ENCODE measurements around the gene KCTD21. TPM values are rescaled to one million over a fixed set of nuclear protein-coding genes. Genes with fewer than 3 reads are reported as not detected.

Gene KCTD21
- total RNA-seq, 1 experiment from 2014 or later, result 9.7 TPM

GRCh38 chr11:78210000-78210608 is 21.7 kb upstream of the KCTD21 start:
- H3K4me1 ChIP-seq (ENCODE audit: control insufficient read depth, insufficient read depth, low read length), result no peaks in the 10 kb centered on the region
- BruUV-seq (replicated peaks), result no TSS peak
- no peaks in the 10 kb centered on the region for H3K27me3 ChIP-seq (ENCODE audit: control insufficient read depth, insufficient read depth, low read length)
- no peak for TF ChIP-seq SIN3A (IDR thresholded peaks at IDR 0.05; ENCODE audit: borderline replicate concordance, insufficient read depth, low read depth, low read length)
- TF ChIP-seq CTCF (IDR thresholded peaks at IDR 0.05), result no peak
- TF ChIP-seq POLR2AphosphoS5 (IDR thresholded peaks at IDR 0.05; ENCODE audit: low read depth, low read length), result no peak
- no peak for TF ChIP-seq TCF7L2 (IDR thresholded peaks at IDR 0.05; ENCODE audit: low read depth, low read length)
- TF ChIP-seq, protein P1, sequence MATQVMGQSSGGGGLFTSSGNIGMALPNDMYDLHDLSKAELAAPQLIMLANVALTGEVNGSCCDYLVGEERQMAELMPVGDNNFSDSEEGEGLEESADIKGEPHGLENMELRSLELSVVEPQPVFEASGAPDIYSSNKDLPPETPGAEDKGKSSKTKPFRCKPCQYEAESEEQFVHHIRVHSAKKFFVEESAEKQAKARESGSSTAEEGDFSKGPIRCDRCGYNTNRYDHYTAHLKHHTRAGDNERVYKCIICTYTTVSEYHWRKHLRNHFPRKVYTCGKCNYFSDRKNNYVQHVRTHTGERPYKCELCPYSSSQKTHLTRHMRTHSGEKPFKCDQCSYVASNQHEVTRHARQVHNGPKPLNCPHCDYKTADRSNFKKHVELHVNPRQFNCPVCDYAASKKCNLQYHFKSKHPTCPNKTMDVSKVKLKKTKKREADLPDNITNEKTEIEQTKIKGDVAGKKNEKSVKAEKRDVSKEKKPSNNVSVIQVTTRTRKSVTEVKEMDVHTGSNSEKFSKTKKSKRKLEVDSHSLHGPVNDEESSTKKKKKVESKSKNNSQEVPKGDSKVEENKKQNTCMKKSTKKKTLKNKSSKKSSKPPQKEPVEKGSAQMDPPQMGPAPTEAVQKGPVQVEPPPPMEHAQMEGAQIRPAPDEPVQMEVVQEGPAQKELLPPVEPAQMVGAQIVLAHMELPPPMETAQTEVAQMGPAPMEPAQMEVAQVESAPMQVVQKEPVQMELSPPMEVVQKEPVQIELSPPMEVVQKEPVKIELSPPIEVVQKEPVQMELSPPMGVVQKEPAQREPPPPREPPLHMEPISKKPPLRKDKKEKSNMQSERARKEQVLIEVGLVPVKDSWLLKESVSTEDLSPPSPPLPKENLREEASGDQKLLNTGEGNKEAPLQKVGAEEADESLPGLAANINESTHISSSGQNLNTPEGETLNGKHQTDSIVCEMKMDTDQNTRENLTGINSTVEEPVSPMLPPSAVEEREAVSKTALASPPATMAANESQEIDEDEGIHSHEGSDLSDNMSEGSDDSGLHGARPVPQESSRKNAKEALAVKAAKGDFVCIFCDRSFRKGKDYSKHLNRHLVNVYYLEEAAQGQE (IDR thresholded peaks at IDR 0.05; ENCODE audit: insufficient read depth in 1 of 2, low read depth in 2 of 2, low read length in 1 of 2), result no peak
- no peak overlapping the region for H3K4me3 ChIP-seq (ENCODE audit: low read depth in 2 of 2, low read length in 2 of 2)
- in situ Hi-C loops (cut with HindIII; ENCODE audit: low pct_unique_long_range_greater_than_20kb, low sequenced_read_pairs) (no loop called here), intact Hi-C loops (cut with micrococcal nuclease; ENCODE audit: unreplicated experiment) (no loop called here)
- no peaks in the 10 kb centered on the region for H3K9me3 ChIP-seq (ENCODE audit: control insufficient read depth, insufficient read depth, low read depth, low read length)
- no peak for ATAC-seq
- no peaks in the 10 kb centered on the region for H3K36me3 ChIP-seq (ENCODE audit: control insufficient read depth, insufficient read depth, low read length)
- DNase-seq (ENCODE audit: low read depth, low spot score), result no peak
- H3K27ac ChIP-seq (ENCODE audit: low read length), result no peak overlapping the region
- ChIA-PET POLR2A (no interaction called here), CTCF (no interaction called here)

DNA sequence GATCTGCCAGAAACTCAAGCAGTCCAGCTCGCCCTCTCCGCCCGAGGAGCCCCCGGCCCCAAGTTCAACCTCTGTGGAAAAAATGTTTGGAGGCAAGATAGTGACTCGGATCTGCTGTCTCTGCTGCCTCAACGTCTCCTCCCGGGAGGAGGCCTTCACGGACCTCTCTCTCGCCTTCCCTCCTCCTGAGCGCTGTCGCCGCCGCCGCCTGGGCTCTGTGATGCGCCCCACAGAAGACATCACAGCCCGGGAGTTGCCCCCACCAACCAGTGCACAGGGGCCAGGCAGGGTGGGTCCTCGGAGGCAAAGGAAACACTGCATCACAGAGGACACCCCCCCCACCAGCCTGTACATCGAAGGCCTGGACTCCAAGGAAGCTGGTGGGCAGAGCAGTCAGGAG is 21.1 kb upstream of the KCTD21 start:
- no peaks in the 10 kb centered on the region for H3K9me3 ChIP-seq (ENCODE audit: control insufficient read depth, insufficient read depth, low read depth, low read length)
- POLR2A ChIA-PET, result no interaction called here
- in situ Hi-C loops (cut with HindIII; ENCODE audit: low pct_unique_long_range_greater_than_20kb, low sequenced_read_pairs), result no loop called here
- no peaks in the 10 kb centered on the region for H3K4me1 ChIP-seq (ENCODE audit: control insufficient read depth, insufficient read depth, low read length)
- H3K27me3 ChIP-seq (ENCODE audit: control insufficient read depth, insufficient read depth, low read length), result no peaks in the 10 kb centered on the region
- TF ChIP-seq SIN3A (IDR thresholded peaks at IDR 0.05; ENCODE audit: borderline replicate concordance, insufficient read depth, low read depth, low read length) (no peak), POLR2AphosphoS5 (IDR thresholded peaks at IDR 0.05; ENCODE audit: low read depth, low read length) (no peak), TCF7L2 (IDR thresholded peaks at IDR 0.05; ENCODE audit: low read depth, low read length) (no peak), CTCF (IDR thresholded peaks at IDR 0.05) (no peak)
- TF ChIP-seq, protein P1 (IDR thresholded peaks at IDR 0.05; ENCODE audit: insufficient read depth in 1 of 2, low read depth in 2 of 2, low read length in 1 of 2), result no peak
- intact Hi-C loops (cut with micrococcal nuclease; ENCODE audit: unreplicated experiment), result no loop called here
- ATAC-seq (no peak), DNase-seq (ENCODE audit: low read depth, low spot score) (no peak)
- CTCF ChIA-PET, result no interaction called here
- H3K36me3 ChIP-seq (ENCODE audit: control insufficient read depth, insufficient read depth, low read length), result no peaks in the 10 kb centered on the region
- no peak overlapping the region for H3K4me3 ChIP-seq (ENCODE audit: low read depth in 2 of 2, low read length in 2 of 2)
- no peak overlapping the region for H3K27ac ChIP-seq (ENCODE audit: low read length)
- BruUV-seq (replicated peaks), result no TSS peak

Measured in Panc1 (cell line).